ENCODE measurements around the gene TXNDC16. TPM values are rescaled to one million over a fixed set of nuclear protein-coding genes. Genes with fewer than 3 reads are reported as not detected.

The TXNDC16 gene
- polyA plus RNA-seq, 1 donor (not counting 4 experiments of a cell fraction or from before 2014, with no cell fraction given): 1.9 TPM

DNA sequence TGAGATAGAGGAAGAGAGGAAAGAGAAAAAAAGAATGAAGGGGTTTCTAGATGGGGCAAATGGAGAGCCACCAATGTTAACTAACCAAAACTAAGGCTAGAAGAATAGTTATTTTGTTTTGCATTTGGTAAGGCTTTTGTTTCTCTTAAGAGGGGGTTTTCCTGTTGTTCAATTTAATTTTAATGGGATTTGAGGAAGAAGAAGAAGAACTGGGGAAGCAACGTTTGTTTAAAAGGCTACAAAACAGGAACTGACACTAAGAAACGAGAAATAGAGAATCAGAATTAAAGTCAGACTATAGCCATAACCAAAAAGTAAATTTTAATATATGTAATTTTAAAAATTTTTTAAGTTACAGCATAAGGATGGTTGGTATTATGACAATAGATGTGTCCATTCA is 13.7 kb downstream of the TXNDC16 start:
- no peaks in the 10 kb centered on the region for H3K27me3 ChIP-seq (ENCODE audit: control insufficient read depth, extremely low read depth, insufficient read depth, low read length)
- TF ChIP-seq, protein P1, sequence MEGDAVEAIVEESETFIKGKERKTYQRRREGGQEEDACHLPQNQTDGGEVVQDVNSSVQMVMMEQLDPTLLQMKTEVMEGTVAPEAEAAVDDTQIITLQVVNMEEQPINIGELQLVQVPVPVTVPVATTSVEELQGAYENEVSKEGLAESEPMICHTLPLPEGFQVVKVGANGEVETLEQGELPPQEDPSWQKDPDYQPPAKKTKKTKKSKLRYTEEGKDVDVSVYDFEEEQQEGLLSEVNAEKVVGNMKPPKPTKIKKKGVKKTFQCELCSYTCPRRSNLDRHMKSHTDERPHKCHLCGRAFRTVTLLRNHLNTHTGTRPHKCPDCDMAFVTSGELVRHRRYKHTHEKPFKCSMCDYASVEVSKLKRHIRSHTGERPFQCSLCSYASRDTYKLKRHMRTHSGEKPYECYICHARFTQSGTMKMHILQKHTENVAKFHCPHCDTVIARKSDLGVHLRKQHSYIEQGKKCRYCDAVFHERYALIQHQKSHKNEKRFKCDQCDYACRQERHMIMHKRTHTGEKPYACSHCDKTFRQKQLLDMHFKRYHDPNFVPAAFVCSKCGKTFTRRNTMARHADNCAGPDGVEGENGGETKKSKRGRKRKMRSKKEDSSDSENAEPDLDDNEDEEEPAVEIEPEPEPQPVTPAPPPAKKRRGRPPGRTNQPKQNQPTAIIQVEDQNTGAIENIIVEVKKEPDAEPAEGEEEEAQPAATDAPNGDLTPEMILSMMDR (optimal IDR thresholded peaks at IDR 0.05 in 1 of 3, IDR thresholded peaks at IDR 0.05 in 1 of 3, conservative IDR thresholded peaks at IDR 0.05 in 1 of 3; ENCODE audit: extremely low read depth in 1 of 3, insufficient read depth in 2 of 3, low read length in 3 of 3): no peak
- TF ChIP-seq EZH2 (IDR thresholded peaks at IDR 0.05; ENCODE audit: low read length): no peak
- H3K27ac ChIP-seq (ENCODE audit: control insufficient read depth, insufficient read depth, low read length): no peak overlapping the region
- no peak overlapping the region for H2AFZ ChIP-seq (ENCODE audit: control insufficient read depth, low read length)
- no peaks in the 10 kb centered on the region for H3K36me3 ChIP-seq (ENCODE audit: control insufficient read depth in 2 of 2, extremely low read depth in 1 of 2, insufficient read depth in 2 of 2, low read length in 2 of 2)
- no peaks in the 10 kb centered on the region for H3K79me2 ChIP-seq (ENCODE audit: control insufficient read depth, insufficient read depth, low read length)
- dilution Hi-C loops (cut with MboI; ENCODE audit: extremely low pct_ligation_motif_present, low sequenced_read_pairs): no loop called here
- FAIRE-seq (no peak), DNase-seq (ENCODE audit: low read depth, low spot score) (no peak)
- H4K20me1 ChIP-seq (ENCODE audit: control insufficient read depth, extremely low read depth, insufficient read depth, low read length): no peaks in the 10 kb centered on the region
- H3K4me1 ChIP-seq (ENCODE audit: control insufficient read depth, extremely low read depth, insufficient read depth, low read length): no peaks in the 10 kb centered on the region
- no peaks in the 10 kb centered on the region for H3K9me3 ChIP-seq (ENCODE audit: control insufficient read depth, low read depth, low read length)
- no peak overlapping the region for H3K4me3 ChIP-seq (ENCODE audit: control insufficient read depth in 2 of 3, extremely low read depth in 1 of 3, insufficient read depth in 2 of 3, low read depth in 1 of 3, low read length in 3 of 3)
- H3K9me1 ChIP-seq (ENCODE audit: control insufficient read depth, extremely low read depth, insufficient read depth, low read length): no peaks in the 10 kb centered on the region
- no peak overlapping the region for H3K9ac ChIP-seq (ENCODE audit: control insufficient read depth, extremely low read depth, insufficient read depth, low read length)
- H3K4me2 ChIP-seq (ENCODE audit: control insufficient read depth, extremely low read depth, insufficient read depth, low read depth, low read length): no peak overlapping the region

DNA sequence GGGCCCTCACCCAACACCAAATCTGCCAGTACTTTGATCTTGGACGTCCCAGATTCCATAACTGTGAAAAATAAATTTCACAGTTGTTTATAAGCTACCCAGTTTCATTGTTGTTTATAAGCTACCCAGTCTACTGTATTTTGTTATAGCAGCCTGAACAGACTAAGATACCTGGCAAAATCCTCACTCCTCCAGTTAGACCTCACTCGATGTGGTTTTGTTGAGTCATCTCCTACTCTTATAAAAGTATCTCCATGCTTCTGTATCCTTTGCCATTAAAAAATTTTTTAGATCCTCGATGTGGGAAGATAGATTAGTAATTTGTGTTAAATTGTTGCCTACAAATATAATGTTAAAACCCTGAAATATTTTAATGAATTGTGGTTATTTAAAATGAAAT is 16.0 kb downstream of the TXNDC16 start:
- H3K4me1 ChIP-seq (ENCODE audit: control insufficient read depth, extremely low read depth, insufficient read depth, low read length): no peaks in the 10 kb centered on the region
- no peak for DNase-seq (ENCODE audit: low read depth, low spot score)
- no peaks in the 10 kb centered on the region for H4K20me1 ChIP-seq (ENCODE audit: control insufficient read depth, extremely low read depth, insufficient read depth, low read length)
- no peak overlapping the region for H3K27ac ChIP-seq (ENCODE audit: control insufficient read depth, insufficient read depth, low read length)
- no peaks in the 10 kb centered on the region for H3K27me3 ChIP-seq (ENCODE audit: control insufficient read depth, extremely low read depth, insufficient read depth, low read length)
- no peaks in the 10 kb centered on the region for H3K79me2 ChIP-seq (ENCODE audit: control insufficient read depth, insufficient read depth, low read length)
- H3K9ac ChIP-seq (ENCODE audit: control insufficient read depth, extremely low read depth, insufficient read depth, low read length): no peak overlapping the region
- FAIRE-seq: no peak
- H3K4me3 ChIP-seq (ENCODE audit: control insufficient read depth in 2 of 3, extremely low read depth in 1 of 3, insufficient read depth in 2 of 3, low read depth in 1 of 3, low read length in 3 of 3): no peak overlapping the region
- H3K36me3 ChIP-seq (ENCODE audit: control insufficient read depth in 2 of 2, extremely low read depth in 1 of 2, insufficient read depth in 2 of 2, low read length in 2 of 2): no peaks in the 10 kb centered on the region
- H3K4me2 ChIP-seq (ENCODE audit: control insufficient read depth, extremely low read depth, insufficient read depth, low read depth, low read length): no peak overlapping the region
- dilution Hi-C loops (cut with MboI; ENCODE audit: extremely low pct_ligation_motif_present, low sequenced_read_pairs): no loop called here
- no peaks in the 10 kb centered on the region for H3K9me3 ChIP-seq (ENCODE audit: control insufficient read depth, low read depth, low read length)
- H3K9me1 ChIP-seq (ENCODE audit: control insufficient read depth, extremely low read depth, insufficient read depth, low read length): no peaks in the 10 kb centered on the region
- no peak for TF ChIP-seq EZH2 (IDR thresholded peaks at IDR 0.05; ENCODE audit: low read length)
- TF ChIP-seq, protein P1 (optimal IDR thresholded peaks at IDR 0.05 in 1 of 3, IDR thresholded peaks at IDR 0.05 in 1 of 3, conservative IDR thresholded peaks at IDR 0.05 in 1 of 3; ENCODE audit: extremely low read depth in 1 of 3, insufficient read depth in 2 of 3, low read length in 3 of 3): no peak
- no peak overlapping the region for H2AFZ ChIP-seq (ENCODE audit: control insufficient read depth, low read length)

Data from keratinocyte (primary cell).